K562 treated with DMSO at 1 percent for 48 hours (cell line): Measurements from ENCODE around the gene TVP23A. TPM values are rescaled to one million over a fixed set of nuclear protein-coding genes. Genes with fewer than 3 reads are reported as not detected.

Experiments
- total RNA-seq: library from RNA; unstranded; fragments of 300-600 nt; gene quantifications from 2 replicates; pipeline ENCODE4 v1.2.3, GENCODE V29; 2022; ENCODE audit warnings: low replicate concordance; ENCODE audit errors: extremely low read depth

Gene TVP23A
- not detected in 2 replicates for total RNA-seq

GRCh38 chr16:10817963-10818941 is at the start of gene TVP23A:
TSS of gene TVP23A (minus strand) at chr16:10818794. CDS start at chr16:10818493, 301 bp downstream.

GRCh38 chr16:10743610-10744369 is 74.8 kb downstream of the TVP23A start, which contains the start of gene NUBP1:
TSS of gene NUBP1 (plus strand) at chr16:10743842. CDS start at chr16:10743864, 22 bp downstream.

Other genes starting within 250 kb of the TVP23A start
- gene EMP2, start 238.2 kb downstream of the TVP23A start, total RNA-seq = not detected in 2 replicates
- gene TEKT5, start 123.9 kb downstream of the TVP23A start, total RNA-seq = not detected in 2 replicates
- gene NUBP1, start 75.0 kb downstream of the TVP23A start, total RNA-seq = not detected in 2 replicates
- not detected in 2 replicates for gene CIITA, start 58.4 kb upstream of the TVP23A start, total RNA-seq
- gene DEXI, start 123.7 kb upstream of the TVP23A start, total RNA-seq = not detected in 2 replicates
- not detected in 2 replicates for gene CLEC16A, start 125.8 kb upstream of the TVP23A start, total RNA-seq